Measurements from ENCODE around the gene OR6P1. TPM values are rescaled to one million over a fixed set of nuclear protein-coding genes. Genes with fewer than 3 reads are reported as not detected.

The OR6P1 gene
- total RNA-seq, 2 experiments from 2014 or later: not detected

GRCh38 chr1:158554352-158554751 lies 16.0 kb downstream of the OR6P1 start, which contains the start of gene OR6Y1:
Gene OR6Y1 (minus strand): TSS chr1:158554405. CDS start chr1:158548105, 6,300 bp downstream.
- H3K27ac Mint-ChIP-seq: no peak within 1 kb of the TSS
- CTCF ChIA-PET: no interaction called here
- no peaks in the 10 kb centered on the region for H3K9me3 Mint-ChIP-seq
- H3K27me3 Mint-ChIP-seq: peaks cover 11% of the 10 kb centered on the region
- POLR2A ChIA-PET: no interaction called here
- DNase-seq: no peak
- H3K4me1 Mint-ChIP-seq: no peaks in the 10 kb centered on the region
- H3K4me3 Mint-ChIP-seq: no peak within 1 kb of the TSS
- H3K36me3 Mint-ChIP-seq (ENCODE audit: low read depth): no peaks in the 10 kb centered on the region

- POLR2A ChIA-PET: no interaction called here
- no peaks in the 10 kb centered on the region for H3K36me3 Mint-ChIP-seq (ENCODE audit: low read depth)
- no peak overlapping the region for H3K27ac Mint-ChIP-seq
- no peaks in the 10 kb centered on the region for H3K4me1 Mint-ChIP-seq
- H3K27me3 Mint-ChIP-seq: peaks cover 15% of the 10 kb centered on the region
- CTCF ChIA-PET: no interaction called here
- DNase-seq: no peak
- no peak overlapping the region for H3K4me3 Mint-ChIP-seq
- no peaks in the 10 kb centered on the region for H3K9me3 Mint-ChIP-seq
Observed at GRCh38 chr1:158552296-158552695, 18.1 kb downstream of the OR6P1 start.

DNA sequence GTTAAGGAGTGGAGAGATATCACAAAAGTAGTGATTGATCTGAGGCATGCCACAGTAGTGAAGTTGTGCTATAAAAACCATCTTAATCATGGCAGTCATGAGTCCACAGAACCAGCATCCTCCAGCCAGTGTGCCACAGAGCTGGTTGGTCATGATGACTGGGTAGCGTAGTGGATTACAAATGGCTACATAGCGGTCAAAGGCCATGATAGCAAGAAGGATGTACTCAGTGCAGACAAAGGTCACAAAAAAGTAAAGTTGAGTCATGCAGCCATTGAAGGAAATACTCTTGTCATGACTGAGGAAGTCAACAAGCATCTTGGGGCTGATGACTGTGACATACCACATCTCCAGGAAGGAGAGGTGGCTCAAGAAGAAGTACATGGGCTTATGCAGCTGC lies 22.8 kb downstream of the OR6P1 start:
- H3K27me3 Mint-ChIP-seq: peaks cover 13% of the 10 kb centered on the region
- H3K27ac Mint-ChIP-seq: no peak overlapping the region
- H3K4me3 Mint-ChIP-seq: no peak overlapping the region
- no peaks in the 10 kb centered on the region for H3K36me3 Mint-ChIP-seq (ENCODE audit: low read depth)
- no peaks in the 10 kb centered on the region for H3K4me1 Mint-ChIP-seq
- POLR2A ChIA-PET: no interaction called here
- CTCF ChIA-PET: no interaction called here
- no peaks in the 10 kb centered on the region for H3K9me3 Mint-ChIP-seq
- DNase-seq: no peak

DNA sequence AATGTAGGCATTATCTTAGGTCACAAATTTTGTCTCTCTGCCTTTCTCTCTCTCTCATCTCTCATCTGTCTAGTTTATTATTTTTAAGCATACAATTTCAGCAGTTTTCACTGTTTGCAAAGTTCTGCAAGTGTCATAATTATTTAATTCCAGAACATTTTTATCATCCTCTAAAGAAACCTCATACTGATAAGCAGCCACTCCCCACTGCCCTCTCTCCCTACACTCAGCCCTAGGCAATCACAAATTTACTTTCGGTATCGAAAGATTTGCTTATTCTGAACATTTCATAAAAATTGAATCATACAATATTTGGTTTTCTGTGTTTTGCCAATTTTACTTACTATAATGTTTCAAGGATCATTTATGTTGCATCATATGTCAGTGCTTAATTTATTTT lies 32.8 kb downstream of the OR6P1 start:
- Mint-ChIP-seq H3K27ac (no peak overlapping the region), H3K4me1 (no peaks in the 10 kb centered on the region), H3K27me3 (peaks cover 12% of the 10 kb centered on the region), H3K4me3 (no peak overlapping the region), H3K9me3 (no peaks in the 10 kb centered on the region), H3K36me3 (ENCODE audit: low read depth) (no peaks in the 10 kb centered on the region)
- CTCF ChIA-PET: no interaction called here
- POLR2A ChIA-PET: no interaction called here
- DNase-seq: no peak

GRCh38 chr1:158534496-158534895 lies 35.9 kb downstream of the OR6P1 start:
- peaks cover 34% of the 10 kb centered on the region for H3K27me3 Mint-ChIP-seq
- DNase-seq: no peak
- POLR2A ChIA-PET: no interaction called here
- H3K4me3 Mint-ChIP-seq: no peak overlapping the region
- no peaks in the 10 kb centered on the region for H3K4me1 Mint-ChIP-seq
- no peaks in the 10 kb centered on the region for H3K9me3 Mint-ChIP-seq
- CTCF ChIA-PET: no interaction called here
- H3K36me3 Mint-ChIP-seq (ENCODE audit: low read depth): no peaks in the 10 kb centered on the region
- H3K27ac Mint-ChIP-seq: no peak overlapping the region

GRCh38 chr1:158527190-158527815 lies 43.1 kb downstream of the OR6P1 start:
- H3K4me3 Mint-ChIP-seq: no peak overlapping the region
- H3K27ac Mint-ChIP-seq: no peak overlapping the region
- ChIA-PET CTCF (interaction anchor here (0.7 to 1.1 kb wide), 2 partner anchors 323 to 443 kb away, joined by 3 read pairs; no protein-coding TSS in a partner anchor), POLR2A (no interaction called here)
- DNase-seq: no peak
- no peaks in the 10 kb centered on the region for H3K4me1 Mint-ChIP-seq
- H3K36me3 Mint-ChIP-seq (ENCODE audit: low read depth): no peaks in the 10 kb centered on the region
- H3K9me3 Mint-ChIP-seq: no peaks in the 10 kb centered on the region
- H3K27me3 Mint-ChIP-seq: peaks cover 58% of the 10 kb centered on the region

GRCh38 chr1:158521666-158522058 lies 48.7 kb downstream of the OR6P1 start:
- Mint-ChIP-seq H3K4me1 (no peaks in the 10 kb centered on the region), H3K4me3 (no peak overlapping the region), H3K36me3 (ENCODE audit: low read depth) (no peaks in the 10 kb centered on the region), H3K27me3 (peaks cover 32% of the 10 kb centered on the region), H3K27ac (no peak overlapping the region), H3K9me3 (no peaks in the 10 kb centered on the region)
- POLR2A ChIA-PET: no interaction called here
- DNase-seq: no peak
- CTCF ChIA-PET: no interaction called here

GRCh38 chr1:158520955-158521665 lies 49.3 kb downstream of the OR6P1 start:
- Mint-ChIP-seq H3K4me1 (no peaks in the 10 kb centered on the region), H3K27me3 (peaks cover 31% of the 10 kb centered on the region), H3K4me3 (no peak overlapping the region), H3K9me3 (no peaks in the 10 kb centered on the region), H3K27ac (no peak overlapping the region), H3K36me3 (ENCODE audit: low read depth) (no peaks in the 10 kb centered on the region)
- no peak for DNase-seq
- ChIA-PET CTCF (no interaction called here), POLR2A (no interaction called here)

GRCh38 chr1:158520021-158520420 lies 50.4 kb downstream of the OR6P1 start:
- CTCF ChIA-PET: no interaction called here
- no peak overlapping the region for H3K4me3 Mint-ChIP-seq
- no peaks in the 10 kb centered on the region for H3K9me3 Mint-ChIP-seq
- DNase-seq: no peak
- POLR2A ChIA-PET: no interaction called here
- peaks cover 29% of the 10 kb centered on the region for H3K27me3 Mint-ChIP-seq
- H3K4me1 Mint-ChIP-seq: no peaks in the 10 kb centered on the region
- H3K27ac Mint-ChIP-seq: no peak overlapping the region
- H3K36me3 Mint-ChIP-seq (ENCODE audit: low read depth): no peaks in the 10 kb centered on the region

DNA sequence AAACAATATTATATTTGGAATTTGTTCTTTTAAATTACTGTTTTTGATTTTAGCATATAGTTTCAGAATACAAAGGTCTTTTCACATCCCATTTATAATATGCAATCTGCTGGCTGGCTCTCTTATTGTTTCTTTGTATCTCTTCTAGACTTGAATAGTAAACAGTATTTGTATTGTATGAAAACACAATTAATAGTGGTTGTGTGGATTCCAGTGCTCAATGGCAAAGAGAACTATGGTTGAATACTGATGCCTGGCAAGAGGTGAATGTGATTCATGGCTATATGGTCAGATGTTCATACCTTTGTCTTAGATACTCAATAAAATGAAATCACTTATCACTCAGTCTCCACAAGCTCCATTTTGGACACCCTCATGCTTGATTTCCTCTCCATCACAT lies 53.4 kb downstream of the OR6P1 start:
- no peak overlapping the region for H3K4me3 Mint-ChIP-seq
- no peaks in the 10 kb centered on the region for H3K4me1 Mint-ChIP-seq
- peaks cover 16% of the 10 kb centered on the region for H3K27me3 Mint-ChIP-seq
- no peaks in the 10 kb centered on the region for H3K9me3 Mint-ChIP-seq
- no peaks in the 10 kb centered on the region for H3K36me3 Mint-ChIP-seq (ENCODE audit: low read depth)
- ChIA-PET POLR2A (no interaction called here), CTCF (no interaction called here)
- H3K27ac Mint-ChIP-seq: no peak overlapping the region
- no peak for DNase-seq

Other genes starting within 250 kb of the OR6P1 start
- gene CD1B, start 239.0 kb downstream of the OR6P1 start, total RNA-seq: not detected
- not detected for gene CD1E, start 216.7 kb downstream of the OR6P1 start, total RNA-seq
- gene OR10T2, start 171.1 kb downstream of the OR6P1 start, total RNA-seq: not detected
- not detected for gene OR10K2, start 144.3 kb downstream of the OR6P1 start, total RNA-seq
- not detected for gene OR10K1, start 108.7 kb downstream of the OR6P1 start, total RNA-seq
- gene OR10R2, start 98.4 kb downstream of the OR6P1 start, total RNA-seq: not detected
- gene OR6Y1, start 16.2 kb downstream of the OR6P1 start, total RNA-seq: not detected
- gene OR10X1, start 9.3 kb upstream of the OR6P1 start, total RNA-seq: not detected
- gene OR10Z1, start 34.7 kb upstream of the OR6P1 start, total RNA-seq: not detected
- gene SPTA1, start 116.1 kb upstream of the OR6P1 start, total RNA-seq: not detected
- gene OR6K2, start 130.1 kb upstream of the OR6P1 start, total RNA-seq: not detected
- gene OR6K3, start 150.1 kb upstream of the OR6P1 start, total RNA-seq: not detected
- gene OR6K6, start 184.1 kb upstream of the OR6P1 start, total RNA-seq: not detected
- gene OR6N1, start 201.6 kb upstream of the OR6P1 start, total RNA-seq: not detected
- gene OR6N2, start 210.6 kb upstream of the OR6P1 start, total RNA-seq: not detected

All from activated CD4-positive, alpha-beta memory T cell treated with anti-CD3 and anti-CD28 coated beads, Interleukin-2, amount 10 ng/mL, durations not matched to agents 7 days and 5 days (primary cell).